ENCODE measurements around the gene BICDL2. TPM values are rescaled to one million over a fixed set of nuclear protein-coding genes. Genes with fewer than 3 reads are reported as not detected.

The BICDL2 gene
- polyA plus RNA-seq, 1 donor from 2014 or later = 0.37 TPM

DNA sequence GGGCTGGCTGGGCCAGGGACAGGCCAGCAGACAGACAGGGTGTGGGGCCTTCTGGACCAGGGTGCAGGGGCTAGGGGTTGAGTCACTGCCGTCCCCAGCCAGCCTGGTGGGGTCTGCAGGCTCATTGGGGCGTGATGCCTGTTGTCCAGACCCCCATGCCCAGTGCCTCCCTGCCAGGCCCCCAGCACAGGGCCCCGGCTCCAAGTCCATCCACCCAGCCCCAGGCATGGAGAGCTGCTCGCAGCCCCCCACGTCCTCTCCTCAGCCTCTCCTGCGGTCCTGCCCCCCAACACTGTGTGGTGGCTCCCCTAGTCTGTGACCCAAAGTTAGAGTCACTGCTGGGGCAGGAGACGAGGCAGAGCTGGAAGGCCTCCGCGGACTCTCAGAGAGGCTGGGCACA is 49.5 kb downstream of the BICDL2 start:
- H3K27me3 ChIP-seq (ENCODE audit: insufficient read depth, low read depth, low read length) = no peaks in the 10 kb centered on the region

DNA sequence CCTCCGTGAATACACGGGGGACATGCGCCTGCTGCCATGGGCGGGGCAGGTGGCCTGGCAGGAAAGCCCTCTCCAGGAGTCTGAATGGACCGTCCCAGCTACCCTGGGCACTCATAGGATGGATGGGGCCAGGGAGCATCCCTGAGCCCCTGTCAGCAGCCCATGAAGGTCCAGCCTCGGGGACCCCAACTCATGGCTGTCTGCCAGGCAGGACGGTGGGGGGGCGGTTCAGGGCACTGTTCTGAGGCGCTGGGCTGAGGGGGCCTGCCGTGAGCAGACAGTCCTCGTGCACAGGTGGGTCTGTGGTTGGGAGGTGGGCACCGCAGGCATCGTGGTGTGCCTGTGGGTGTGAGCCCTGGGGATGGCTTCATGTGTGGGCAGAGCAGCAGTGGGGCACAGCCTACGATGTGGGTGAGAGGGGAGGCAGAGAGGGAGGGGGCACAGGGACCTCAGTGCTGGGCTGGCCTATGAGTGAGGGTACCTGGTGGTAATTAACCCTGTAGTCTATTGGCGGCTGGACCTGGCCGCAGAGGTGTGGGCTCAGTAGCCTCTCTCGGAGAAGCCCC is 50.0 kb downstream of the BICDL2 start:
- Histone ChIP-seq H2AFZ (ENCODE audit: low read depth, low read length) (no peak overlapping the region), H3K27ac (ENCODE audit: low read length) (no peak overlapping the region), H3K4me3 (ENCODE audit: low read length) (no peak overlapping the region), H3K36me3 (ENCODE audit: insufficient read depth, low read length) (no peaks in the 10 kb centered on the region), H3K4me2 (ENCODE audit: low read length) (no peak overlapping the region), H3K27me3 (ENCODE audit: insufficient read depth, low read depth, low read length) (no peaks in the 10 kb centered on the region), H3F3A (ENCODE audit: insufficient read depth, low read length, poor library complexity, severe bottlenecking) (no peaks in the 10 kb centered on the region), H3K9me3 (ENCODE audit: low read length) (no peaks in the 10 kb centered on the region), H4K20me1 (ENCODE audit: insufficient read depth) (no peaks in the 10 kb centered on the region), H3K9me2 (ENCODE audit: insufficient read depth, low read length) (no peaks in the 10 kb centered on the region), H3K79me2 (replicated peaks; ENCODE audit: insufficient read depth, low read length) (no peaks in the 10 kb centered on the region), H3K9ac (ENCODE audit: low read length) (no peak overlapping the region)
- TF ChIP-seq RAD21 (conservative IDR thresholded peaks at IDR 0.05) (no peak), EP300 (conservative IDR thresholded peaks at IDR 0.05; ENCODE audit: poor library complexity, severe bottlenecking) (no peak), SMC3 (conservative IDR thresholded peaks at IDR 0.05; ENCODE audit: poor library complexity) (no peak), POLR2AphosphoS5 (IDR thresholded peaks at IDR 0.05) (no peak)
- TF ChIP-seq, protein P1, sequence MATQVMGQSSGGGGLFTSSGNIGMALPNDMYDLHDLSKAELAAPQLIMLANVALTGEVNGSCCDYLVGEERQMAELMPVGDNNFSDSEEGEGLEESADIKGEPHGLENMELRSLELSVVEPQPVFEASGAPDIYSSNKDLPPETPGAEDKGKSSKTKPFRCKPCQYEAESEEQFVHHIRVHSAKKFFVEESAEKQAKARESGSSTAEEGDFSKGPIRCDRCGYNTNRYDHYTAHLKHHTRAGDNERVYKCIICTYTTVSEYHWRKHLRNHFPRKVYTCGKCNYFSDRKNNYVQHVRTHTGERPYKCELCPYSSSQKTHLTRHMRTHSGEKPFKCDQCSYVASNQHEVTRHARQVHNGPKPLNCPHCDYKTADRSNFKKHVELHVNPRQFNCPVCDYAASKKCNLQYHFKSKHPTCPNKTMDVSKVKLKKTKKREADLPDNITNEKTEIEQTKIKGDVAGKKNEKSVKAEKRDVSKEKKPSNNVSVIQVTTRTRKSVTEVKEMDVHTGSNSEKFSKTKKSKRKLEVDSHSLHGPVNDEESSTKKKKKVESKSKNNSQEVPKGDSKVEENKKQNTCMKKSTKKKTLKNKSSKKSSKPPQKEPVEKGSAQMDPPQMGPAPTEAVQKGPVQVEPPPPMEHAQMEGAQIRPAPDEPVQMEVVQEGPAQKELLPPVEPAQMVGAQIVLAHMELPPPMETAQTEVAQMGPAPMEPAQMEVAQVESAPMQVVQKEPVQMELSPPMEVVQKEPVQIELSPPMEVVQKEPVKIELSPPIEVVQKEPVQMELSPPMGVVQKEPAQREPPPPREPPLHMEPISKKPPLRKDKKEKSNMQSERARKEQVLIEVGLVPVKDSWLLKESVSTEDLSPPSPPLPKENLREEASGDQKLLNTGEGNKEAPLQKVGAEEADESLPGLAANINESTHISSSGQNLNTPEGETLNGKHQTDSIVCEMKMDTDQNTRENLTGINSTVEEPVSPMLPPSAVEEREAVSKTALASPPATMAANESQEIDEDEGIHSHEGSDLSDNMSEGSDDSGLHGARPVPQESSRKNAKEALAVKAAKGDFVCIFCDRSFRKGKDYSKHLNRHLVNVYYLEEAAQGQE (IDR thresholded peaks at IDR 0.05; ENCODE audit: borderline replicate concordance) = no peak
- TF ChIP-seq, protein P2, sequence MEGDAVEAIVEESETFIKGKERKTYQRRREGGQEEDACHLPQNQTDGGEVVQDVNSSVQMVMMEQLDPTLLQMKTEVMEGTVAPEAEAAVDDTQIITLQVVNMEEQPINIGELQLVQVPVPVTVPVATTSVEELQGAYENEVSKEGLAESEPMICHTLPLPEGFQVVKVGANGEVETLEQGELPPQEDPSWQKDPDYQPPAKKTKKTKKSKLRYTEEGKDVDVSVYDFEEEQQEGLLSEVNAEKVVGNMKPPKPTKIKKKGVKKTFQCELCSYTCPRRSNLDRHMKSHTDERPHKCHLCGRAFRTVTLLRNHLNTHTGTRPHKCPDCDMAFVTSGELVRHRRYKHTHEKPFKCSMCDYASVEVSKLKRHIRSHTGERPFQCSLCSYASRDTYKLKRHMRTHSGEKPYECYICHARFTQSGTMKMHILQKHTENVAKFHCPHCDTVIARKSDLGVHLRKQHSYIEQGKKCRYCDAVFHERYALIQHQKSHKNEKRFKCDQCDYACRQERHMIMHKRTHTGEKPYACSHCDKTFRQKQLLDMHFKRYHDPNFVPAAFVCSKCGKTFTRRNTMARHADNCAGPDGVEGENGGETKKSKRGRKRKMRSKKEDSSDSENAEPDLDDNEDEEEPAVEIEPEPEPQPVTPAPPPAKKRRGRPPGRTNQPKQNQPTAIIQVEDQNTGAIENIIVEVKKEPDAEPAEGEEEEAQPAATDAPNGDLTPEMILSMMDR (IDR thresholded peaks at IDR 0.05; ENCODE audit: poor library complexity, severe bottlenecking) = no peak

More for the DNA sequence above, 49.5 kb downstream of the BICDL2 start:
- Histone ChIP-seq H2AFZ (ENCODE audit: low read depth, low read length) (no peak overlapping the region), H3K79me2 (replicated peaks; ENCODE audit: insufficient read depth, low read length) (no peaks in the 10 kb centered on the region), H3K9me3 (ENCODE audit: low read length) (no peaks in the 10 kb centered on the region), H3F3A (ENCODE audit: insufficient read depth, low read length, poor library complexity, severe bottlenecking) (no peaks in the 10 kb centered on the region), H3K4me2 (ENCODE audit: low read length) (no peak overlapping the region), H4K20me1 (ENCODE audit: insufficient read depth) (no peaks in the 10 kb centered on the region), H3K9ac (ENCODE audit: low read length) (no peak overlapping the region), H3K36me3 (ENCODE audit: insufficient read depth, low read length) (no peaks in the 10 kb centered on the region), H3K27ac (ENCODE audit: low read length) (no peak overlapping the region), H3K9me2 (ENCODE audit: insufficient read depth, low read length) (no peaks in the 10 kb centered on the region), H3K4me3 (ENCODE audit: low read length) (no peak overlapping the region)
- TF ChIP-seq MXI1 (conservative IDR thresholded peaks at IDR 0.05; ENCODE audit: poor library complexity, severe bottlenecking) (no peak), POLR2AphosphoS5 (IDR thresholded peaks at IDR 0.05) (no peak), EP300 (conservative IDR thresholded peaks at IDR 0.05; ENCODE audit: poor library complexity, severe bottlenecking) (no peak), RAD21 (conservative IDR thresholded peaks at IDR 0.05) (no peak), SMC3 (conservative IDR thresholded peaks at IDR 0.05; ENCODE audit: poor library complexity) (no peak), EZH2 (IDR thresholded peaks at IDR 0.05; ENCODE audit: borderline replicate concordance, insufficient read depth, low read length, poor library complexity, severe bottlenecking) (no peak), TAF1 (IDR thresholded peaks at IDR 0.05; ENCODE audit: low read depth) (no peak)
- TF ChIP-seq, protein P1 (IDR thresholded peaks at IDR 0.05; ENCODE audit: borderline replicate concordance) = no peak
- TF ChIP-seq, protein P2 (IDR thresholded peaks at IDR 0.05; ENCODE audit: poor library complexity, severe bottlenecking) = no peak
